ENCODE results near the gene TP53I13. TPM values are rescaled to one million over a fixed set of nuclear protein-coding genes. Genes with fewer than 3 reads are reported as not detected.

TP53I13 gene, protein sequence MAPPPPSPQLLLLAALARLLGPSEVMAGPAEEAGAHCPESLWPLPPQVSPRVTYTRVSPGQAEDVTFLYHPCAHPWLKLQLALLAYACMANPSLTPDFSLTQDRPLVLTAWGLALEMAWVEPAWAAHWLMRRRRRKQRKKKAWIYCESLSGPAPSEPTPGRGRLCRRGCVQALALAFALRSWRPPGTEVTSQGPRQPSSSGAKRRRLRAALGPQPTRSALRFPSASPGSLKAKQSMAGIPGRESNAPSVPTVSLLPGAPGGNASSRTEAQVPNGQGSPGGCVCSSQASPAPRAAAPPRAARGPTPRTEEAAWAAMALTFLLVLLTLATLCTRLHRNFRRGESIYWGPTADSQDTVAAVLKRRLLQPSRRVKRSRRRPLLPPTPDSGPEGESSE
- 63.4 and 65.4 TPM in 2 replicates for total RNA-seq

GRCh38 chr17:29568331-29569244 lies at the start of gene TP53I13:
Gene TP53I13, plus strand, starts transcription at chr17:29568701. Its CDS starts 58 bp downstream, at chr17:29568759.

DNA sequence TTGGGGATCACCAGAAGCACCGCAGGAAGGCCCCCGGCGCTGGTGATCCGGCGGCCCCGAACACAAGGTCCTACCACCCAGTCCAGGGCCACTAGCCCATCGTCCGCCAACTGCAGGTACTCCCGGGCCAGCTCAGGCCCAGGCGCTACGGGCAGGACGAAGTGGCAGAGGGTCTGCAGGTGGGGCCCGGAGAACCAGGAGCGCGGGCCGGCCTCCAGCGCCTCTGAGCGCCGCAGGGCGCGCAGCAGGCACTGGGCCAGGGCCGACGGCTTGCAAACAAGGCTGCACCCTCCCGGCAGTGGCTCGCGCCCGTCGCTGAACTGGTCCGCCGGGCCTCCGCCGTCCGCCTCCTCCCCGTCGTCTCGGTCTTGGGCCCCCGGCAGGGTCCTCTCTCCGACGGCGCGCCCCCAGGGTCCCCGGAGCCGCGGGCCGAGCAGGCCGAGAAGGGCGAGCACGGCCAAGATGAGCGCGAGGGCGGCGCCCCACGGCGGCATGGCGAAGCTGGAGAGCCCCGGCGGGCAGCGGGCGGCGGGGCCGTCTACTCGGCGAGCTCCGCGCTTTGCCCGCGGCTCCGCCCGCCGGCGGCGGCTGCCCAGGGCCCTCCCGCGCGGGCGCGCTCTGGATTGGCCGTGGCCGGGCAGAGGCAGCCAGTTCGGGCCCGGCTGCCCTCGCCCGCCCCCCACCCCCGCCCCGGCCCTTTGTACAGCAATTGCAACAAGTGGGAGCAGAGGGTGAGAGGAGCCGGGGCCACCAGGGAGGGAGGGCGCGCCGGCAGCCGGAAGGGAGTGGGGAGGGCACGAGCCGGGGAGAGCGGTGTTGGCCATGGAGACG lies 1.8 kb upstream of the TP53I13 start, which contains the start of gene ABHD15:
Gene ABHD15, minus strand, starts transcription at position 565 of the 831 bp plus-strand sequence. Its CDS starts 71 bp downstream, at position 494.

GRCh38 chr17:29589524-29590410 lies 21.3 kb downstream of the TP53I13 start, which contains the start of gene GIT1:
Gene GIT1, minus strand, starts transcription at chr17:29589648. Its CDS starts 270 bp downstream, at chr17:29589378.

DNA sequence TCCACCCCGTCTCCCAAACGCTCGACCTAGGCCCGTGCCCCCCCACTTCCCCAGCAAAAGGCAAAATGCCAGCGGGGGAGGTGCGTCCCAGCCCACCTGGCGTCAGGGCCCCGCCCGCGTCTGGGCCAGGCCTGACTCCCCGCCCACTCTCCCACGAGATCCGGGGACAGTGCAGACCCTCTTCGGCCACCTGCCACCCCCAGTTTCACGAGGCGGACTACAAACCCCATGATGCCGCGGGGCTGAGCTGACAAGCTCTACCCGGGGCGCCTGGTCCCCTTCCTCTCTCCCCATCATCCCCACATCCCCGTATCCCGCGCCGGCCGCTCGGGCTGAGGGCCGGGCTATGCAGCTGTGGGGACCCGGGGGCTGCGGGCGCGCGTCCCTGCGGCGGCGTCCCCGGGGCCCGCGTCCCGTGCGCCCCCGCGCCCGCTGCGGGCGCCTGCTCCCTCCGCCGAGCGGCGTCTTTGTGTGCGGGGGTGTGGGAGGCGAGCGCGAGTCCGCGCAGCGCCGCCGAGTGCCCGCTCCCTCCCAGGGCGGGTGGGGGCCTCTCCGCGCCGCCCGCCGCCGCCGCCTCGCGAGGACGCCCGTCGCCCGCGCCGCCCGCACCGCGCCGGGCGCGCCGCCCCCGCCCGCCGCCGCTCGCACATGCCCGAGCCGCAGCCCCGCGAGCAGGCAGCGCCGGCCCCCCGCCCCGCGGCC lies 24.5 kb downstream of the TP53I13 start, which contains the start of gene ANKRD13B:
Gene ANKRD13B, plus strand, starts transcription at position 283 of the 702 bp plus-strand sequence. CDS start 490 bp downstream, outside the sequence.

Other genes with a start within 250 kb of the TP53I13 start
- gene TAOK1, start 178.3 kb upstream of the TP53I13 start, total RNA-seq, result 62.4 and 74.6 TPM in 2 replicates
- gene ABHD15, start 1.7 kb upstream of the TP53I13 start, total RNA-seq, result 9.6 and 10.8 TPM in 2 replicates
- 25.6 and 30.2 TPM in 2 replicates for gene GIT1, start 20.9 kb downstream of the TP53I13 start, total RNA-seq
- 8.6 and 10.0 TPM in 2 replicates for gene ANKRD13B, start 24.4 kb downstream of the TP53I13 start, total RNA-seq
- gene CORO6, start 54.2 kb downstream of the TP53I13 start, total RNA-seq, result 12.4 and 18.2 TPM in 2 replicates

Data from hair follicle dermal papilla cell (primary cell).